ENCODE measurements around the gene MAD2L2. TPM values are rescaled to one million over a fixed set of nuclear protein-coding genes. Genes with fewer than 3 reads are reported as not detected.

The MAD2L2 gene
- polyA plus RNA-seq, 1 donor, result 27.2 TPM

DNA sequence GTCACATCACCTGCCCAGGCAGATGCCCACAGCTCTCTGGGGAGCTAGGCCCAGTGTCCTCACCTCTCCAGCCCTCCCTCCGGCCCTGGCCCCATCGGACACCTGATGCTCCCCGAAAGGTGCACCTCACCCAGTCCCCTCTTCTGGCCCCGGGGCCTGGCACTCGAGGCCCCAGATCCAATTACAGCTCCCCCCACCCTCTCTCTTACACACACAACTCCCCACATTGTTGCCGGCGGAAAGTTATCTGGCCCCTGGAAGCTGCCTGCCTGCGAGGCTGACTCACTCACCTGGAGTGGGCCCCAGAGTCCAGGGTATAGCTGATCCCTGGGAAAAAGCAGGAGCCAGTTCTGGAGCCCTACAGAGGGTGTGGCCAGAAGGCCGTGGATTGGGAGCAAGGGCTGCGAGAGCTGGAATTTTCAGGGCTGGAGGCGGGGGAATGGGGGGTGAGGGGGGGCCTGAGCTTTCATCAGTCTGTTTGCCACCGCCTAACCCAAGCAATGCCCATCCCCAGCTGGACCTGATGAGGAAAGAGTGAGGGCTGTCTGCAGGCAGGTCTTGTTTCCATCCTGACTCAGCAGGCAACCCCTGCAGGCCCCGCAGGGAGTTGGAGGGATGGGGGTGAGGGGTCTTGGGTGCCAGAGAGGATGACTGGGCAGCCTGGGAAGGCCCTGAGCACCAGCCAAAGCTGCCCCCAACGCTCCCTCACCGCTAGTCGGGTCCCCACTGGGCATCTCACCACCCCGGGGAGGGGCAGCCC, 27.7 kb downstream of the MAD2L2 start:
- no peak for DNase-seq (ENCODE audit: low read depth)

DNA sequence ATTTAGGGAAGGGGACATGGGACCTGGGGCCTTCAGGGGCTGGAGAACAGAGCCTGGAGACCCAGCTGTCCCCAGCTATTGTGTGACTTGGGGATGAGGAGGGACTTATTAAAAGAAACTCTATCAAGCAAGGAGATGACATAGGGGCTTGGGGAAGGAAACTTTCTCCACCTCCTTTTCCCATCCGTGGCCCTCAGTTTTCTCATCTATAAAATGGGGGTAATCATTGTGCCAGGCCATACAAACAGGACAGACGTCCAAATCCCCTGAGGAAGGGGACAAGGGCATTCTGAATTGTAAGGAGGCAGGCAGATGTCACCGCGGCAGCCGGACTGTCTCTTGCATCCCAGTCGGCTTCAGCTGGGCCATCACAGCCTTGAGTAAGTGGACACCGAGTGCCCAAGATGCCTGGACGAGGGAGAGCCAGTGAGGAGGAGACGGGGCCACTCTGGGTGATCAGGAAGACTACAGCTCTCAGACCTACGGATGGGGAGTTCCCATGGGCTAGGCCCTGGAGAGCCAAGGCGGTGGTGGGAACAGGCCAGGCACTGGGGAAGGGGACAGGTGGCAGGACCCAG, 28.7 kb downstream of the MAD2L2 start:
- no peak for DNase-seq (ENCODE audit: low read depth)

- no peak for DNase-seq (ENCODE audit: low read depth)
Observed at GRCh38 chr1:11651017-11651416, 29.9 kb downstream of the MAD2L2 start.

DNA sequence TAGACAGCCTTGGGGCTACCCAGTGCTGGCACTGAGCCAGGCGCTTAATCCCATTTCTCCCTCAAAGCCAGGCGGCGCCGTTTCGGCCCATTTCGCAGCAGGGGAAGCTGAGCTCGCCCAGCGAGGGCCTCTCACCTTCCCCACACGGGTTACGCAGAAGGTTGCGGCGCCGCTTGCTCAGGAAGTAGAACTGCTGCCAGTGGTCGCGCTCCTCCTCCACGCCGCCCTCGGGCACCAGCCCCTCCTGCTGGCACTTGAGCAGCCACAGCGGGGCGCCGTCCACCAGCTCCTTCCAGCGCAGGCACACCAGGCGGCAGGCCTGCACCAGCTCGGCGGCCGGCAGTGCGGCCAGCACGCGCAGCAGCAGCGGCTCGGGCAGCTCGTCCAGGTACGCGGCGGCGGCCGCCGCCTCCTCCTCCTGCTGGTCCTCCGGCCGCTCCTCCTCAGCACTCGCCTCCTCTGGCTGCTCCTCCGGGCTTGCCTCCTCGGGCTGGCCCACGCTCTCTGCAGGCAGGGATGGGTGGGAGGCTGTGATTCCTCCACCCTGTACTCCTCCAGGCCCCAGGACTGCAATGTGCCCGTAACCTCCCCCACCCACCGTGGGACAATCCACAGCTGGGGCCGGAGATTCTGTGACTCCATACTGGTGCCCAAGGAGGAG, 30.5 kb downstream of the MAD2L2 start:
- DNase-seq (ENCODE audit: low read depth), result no peak

GRCh38 chr1:11649624-11650330, 31.2 kb downstream of the MAD2L2 start:
- DNase-seq (ENCODE audit: low read depth), result no peak

- DNase-seq (ENCODE audit: low read depth), result no peak
Observed at GRCh38 chr1:11649237-11649623, 31.7 kb downstream of the MAD2L2 start.

- DNase-seq (ENCODE audit: low read depth), result no peak
Observed at GRCh38 chr1:11648732-11649158, 32.2 kb downstream of the MAD2L2 start.

GRCh38 chr1:11648039-11648438, 32.9 kb downstream of the MAD2L2 start:
- DNase-seq (ENCODE audit: low read depth), result no peak

DNA sequence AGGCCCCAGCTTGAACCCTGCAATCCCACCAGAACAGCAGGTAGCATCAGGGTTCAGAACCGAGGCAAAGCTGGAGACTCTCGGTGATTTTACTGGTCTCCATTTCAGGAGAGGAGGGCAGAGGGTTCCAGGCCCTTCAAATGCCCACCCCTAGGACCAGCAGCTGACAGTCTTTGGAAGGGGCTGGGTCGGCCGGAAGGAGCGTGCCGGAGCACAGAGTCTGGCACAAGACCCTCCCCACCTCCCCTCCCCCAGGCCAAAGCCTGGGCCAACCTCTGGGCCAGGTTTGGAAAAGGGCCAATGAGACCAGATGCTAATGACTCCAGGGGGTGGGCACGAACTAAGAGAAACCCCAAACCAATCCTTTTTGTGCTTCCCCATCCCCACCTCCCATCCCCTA, 33.6 kb downstream of the MAD2L2 start:
- no peak for DNase-seq (ENCODE audit: low read depth)

DNA sequence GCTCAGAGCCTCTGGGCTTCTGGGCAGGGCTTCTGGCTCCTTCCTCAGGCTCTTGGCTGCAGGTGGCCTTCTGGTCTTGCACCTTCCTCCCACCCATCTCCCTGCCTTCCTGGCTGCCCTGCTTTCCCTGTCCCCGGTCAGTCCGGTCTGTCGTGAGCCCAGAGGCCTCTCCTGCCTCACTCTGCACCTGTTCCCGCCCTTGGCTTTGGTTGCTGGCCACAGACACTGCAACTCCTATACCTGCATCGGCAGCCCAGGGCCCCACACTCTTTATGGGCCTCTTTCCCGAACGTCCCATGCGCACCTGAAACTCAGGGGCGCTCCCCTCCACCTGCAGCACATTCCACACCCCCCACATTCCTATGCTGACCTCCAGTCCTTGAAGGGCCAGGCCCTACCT, 34.6 kb downstream of the MAD2L2 start:
- DNase-seq (ENCODE audit: low read depth), result no peak

DNA sequence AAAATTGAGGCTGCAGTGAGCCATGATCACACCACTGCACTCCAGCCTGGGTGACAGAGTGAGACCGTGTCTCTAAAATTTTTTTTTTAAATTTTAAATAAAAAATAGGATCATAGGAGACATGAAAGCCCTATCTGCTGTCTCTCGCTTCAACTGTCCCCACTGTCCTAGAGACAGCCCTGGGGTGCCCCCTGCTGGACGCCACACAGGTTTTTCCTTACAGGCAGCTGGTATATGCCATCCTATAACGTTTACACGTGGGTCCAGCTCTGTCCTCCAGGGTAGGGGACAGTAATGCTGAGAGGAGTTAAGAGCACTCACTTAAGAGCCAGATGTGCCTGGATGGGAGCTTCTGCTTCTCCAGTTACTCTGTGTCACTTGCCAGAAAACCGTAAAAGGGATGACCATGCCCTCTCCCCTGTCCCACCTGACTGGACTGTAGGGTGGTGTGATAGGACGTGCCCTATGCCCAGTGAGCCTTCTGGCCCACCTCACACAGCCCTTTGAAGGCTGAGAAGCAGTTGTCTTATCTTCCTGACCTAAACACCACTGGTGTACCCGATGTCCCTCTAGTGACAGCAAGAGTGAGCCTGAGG, 35.2 kb downstream of the MAD2L2 start:
- no peak for DNase-seq (ENCODE audit: low read depth)

DNA sequence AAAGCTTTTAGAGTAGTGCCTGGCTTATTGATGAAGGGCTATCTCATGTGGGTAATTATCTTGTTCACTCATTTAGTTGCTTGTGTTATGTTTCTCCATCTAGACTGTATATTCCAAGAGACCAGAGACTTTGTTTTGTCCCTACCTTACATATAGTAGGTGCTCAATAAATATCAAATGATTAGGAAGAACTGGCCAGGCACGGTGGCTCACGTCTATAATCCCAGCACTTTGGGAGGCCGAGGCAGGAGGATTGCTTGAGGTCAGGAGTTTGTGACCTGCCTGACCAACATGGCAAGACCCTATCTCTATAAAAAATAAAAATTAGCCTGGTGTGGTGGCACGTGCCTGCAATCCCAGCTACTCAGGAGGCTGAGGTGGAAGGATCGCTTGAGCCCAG, 35.7 kb downstream of the MAD2L2 start:
- no peak for DNase-seq (ENCODE audit: low read depth)

- DNase-seq (ENCODE audit: low read depth), result no peak
Observed at GRCh38 chr1:11643782-11644181, 37.2 kb downstream of the MAD2L2 start.

GRCh38 chr1:11642418-11643017, 38.4 kb downstream of the MAD2L2 start:
- DNase-seq (ENCODE audit: low read depth), result peak; percentile 31

DNA sequence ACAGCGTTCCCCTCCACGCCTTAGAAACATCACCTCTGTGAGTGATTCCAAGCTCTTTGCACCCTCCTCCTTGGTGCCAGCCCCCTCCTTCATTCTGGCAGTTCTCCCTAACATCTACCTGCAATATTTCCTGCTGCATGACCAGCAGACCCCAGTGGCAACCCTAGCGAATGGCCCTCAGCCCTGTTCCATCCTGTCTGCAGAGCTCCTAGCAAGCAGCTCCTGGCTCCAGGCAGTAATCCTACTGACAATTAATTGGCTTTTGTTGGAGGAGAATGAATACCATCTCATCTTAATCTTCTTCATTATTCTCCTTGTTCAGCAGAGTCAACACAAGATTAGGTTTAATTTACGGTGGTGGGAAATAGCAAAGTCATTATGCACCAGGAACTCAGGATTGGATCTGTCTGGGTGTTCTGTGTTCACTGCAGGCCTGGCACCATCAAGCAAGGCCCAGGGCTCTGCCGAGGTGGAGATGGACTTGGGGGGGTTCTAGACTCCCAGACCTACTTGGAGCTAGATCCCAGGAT, 39.1 kb downstream of the MAD2L2 start:
- no peak for DNase-seq (ENCODE audit: low read depth)

DNA sequence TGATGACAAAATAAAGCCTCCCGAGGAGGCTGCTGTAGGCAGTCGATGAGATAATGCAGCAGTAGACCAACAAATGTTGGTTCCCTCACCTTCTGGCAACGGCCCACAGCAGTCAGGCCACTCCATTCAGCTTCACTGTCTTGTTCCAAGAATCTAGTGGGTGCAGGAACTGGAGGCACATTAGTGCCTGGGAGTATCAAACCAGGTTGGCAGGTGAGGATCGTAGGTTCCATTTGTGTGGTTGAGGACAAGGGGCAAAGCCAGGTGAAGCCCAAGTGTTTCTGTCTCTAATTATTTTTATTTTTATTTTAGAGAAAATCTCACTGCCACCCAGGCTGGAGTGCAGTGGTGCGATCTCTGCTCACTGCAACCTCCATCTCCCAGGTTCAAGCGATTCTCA, 40.0 kb downstream of the MAD2L2 start:
- no peak for DNase-seq (ENCODE audit: low read depth)

- no peak for DNase-seq (ENCODE audit: low read depth)
Observed at GRCh38 chr1:11640101-11640500, 40.8 kb downstream of the MAD2L2 start.

- DNase-seq (ENCODE audit: low read depth), result no peak
Observed at GRCh38 chr1:11639372-11639771, 41.6 kb downstream of the MAD2L2 start.

GRCh38 chr1:11638121-11638520, 42.8 kb downstream of the MAD2L2 start:
- DNase-seq (ENCODE audit: low read depth), result no peak

- no peak for DNase-seq (ENCODE audit: low read depth)
Observed at GRCh38 chr1:11634365-11635192, 46.4 kb downstream of the MAD2L2 start.
